GM21423 (cell line): ENCODE measurements around the gene HECTD1.
A peak's percentile ranks its signal among the peaks of the same experiment; 100 is the strongest.
"Not testable (repeated sequence)": the region's sequence is repeated elsewhere in the genome, so short reads cannot be mapped to it uniquely, and the experiment has no call there.

Experiments
- ATAC-seq: cut with Tn5 transposase; IDR thresholded peaks from one replicate; pipeline ENCODE4 v1.9.1; 2021; ENCODE audit warnings: mild to moderate bottlenecking, moderate library complexity; ENCODE audit not compliant: unreplicated experiment

Gene HECTD1

DNA sequence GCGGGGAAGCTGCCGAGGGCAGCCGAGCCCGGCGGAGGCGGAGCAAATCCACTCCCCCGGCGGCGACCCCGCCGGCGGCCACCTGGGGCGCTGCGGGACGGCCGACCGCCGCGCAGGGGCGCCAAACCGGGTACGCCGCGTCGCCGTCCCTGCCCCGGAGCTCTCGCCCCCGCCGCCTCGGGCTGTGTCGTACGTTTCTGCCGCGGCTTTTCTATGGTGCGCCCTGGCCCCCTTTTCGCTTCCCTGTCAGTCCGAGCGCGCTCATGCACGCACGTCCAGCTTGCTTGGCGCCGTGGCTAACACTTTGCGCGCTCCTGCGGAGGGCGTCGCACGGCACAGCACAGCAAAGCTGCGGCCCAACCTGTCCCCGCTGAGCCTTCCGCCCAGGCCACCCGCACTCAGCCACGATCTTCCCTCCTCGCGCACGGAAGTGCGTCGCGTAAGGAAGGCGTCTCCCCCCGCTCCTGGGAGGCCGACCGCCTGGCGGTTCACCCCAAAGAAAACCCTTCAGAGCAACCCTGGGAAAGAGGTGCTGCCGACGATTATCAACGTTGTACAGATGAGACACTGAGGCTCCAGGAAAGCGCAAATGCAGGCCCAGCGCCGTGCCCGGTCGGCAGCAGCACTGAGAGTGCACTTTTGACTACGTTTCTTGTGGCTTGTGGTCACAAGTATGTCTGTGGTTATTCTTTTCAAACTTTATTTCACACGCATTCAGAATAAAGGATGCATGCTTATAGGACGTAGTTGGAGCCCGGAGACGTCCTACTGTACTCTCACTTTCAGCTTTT lies at the start of gene HECTD1:
Gene HECTD1 (minus strand): TSS at position 39 of the 791 bp plus-strand sequence. CDS start 1,857 bp downstream, outside the sequence.
- ATAC-seq = peak; percentile 75

DNA sequence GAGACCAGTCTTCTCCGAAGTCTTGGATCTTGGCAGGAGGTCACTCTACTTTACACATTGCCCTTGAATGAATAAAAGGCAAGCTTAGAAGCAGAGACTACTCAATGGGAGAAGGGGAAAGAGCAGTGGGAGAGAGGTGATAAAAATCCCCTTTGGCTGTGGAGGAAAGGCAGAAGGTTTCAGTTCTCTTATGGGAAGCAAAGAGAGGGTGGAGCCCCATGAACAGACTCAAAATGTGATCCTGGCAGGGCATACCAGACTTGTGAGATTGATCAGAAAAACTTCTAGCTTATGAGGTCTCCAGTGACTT lies 49.6 kb upstream of the HECTD1 start:
- ATAC-seq = no peak

DNA sequence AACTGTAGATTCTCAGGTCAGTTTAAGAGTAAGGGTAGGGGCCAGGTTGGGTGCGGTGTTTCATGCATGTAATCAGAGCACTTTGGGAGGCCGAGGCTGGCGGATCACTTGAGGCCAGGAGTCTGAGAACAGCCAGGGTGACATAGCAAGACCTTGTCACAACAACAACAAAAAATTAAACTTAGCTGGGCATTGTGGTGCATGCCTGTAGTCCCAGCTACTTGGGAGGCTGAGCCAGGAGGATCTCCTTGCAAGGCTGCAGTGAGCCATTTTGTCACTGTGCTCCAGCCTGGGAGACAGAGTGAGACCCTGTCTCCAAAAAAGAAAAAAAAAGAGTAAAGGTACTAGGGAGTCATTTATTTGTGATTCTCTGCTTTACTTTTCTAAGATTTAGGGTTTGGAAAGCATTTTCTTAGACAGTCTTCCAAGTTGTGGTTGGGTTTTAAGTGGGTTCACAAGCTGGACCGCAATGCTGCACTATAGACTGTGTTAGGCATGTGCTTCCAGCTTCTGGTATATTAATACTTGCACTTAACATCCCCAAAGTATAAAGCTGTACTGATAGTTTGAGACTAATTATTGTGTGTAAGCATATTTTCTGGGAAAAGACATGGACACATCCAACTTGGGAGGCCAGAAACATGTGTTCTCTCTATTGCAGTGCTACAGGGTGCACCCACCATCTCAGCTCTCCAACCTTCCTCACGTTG lies 49.1 kb upstream of the HECTD1 start:
- ATAC-seq = no peak

DNA sequence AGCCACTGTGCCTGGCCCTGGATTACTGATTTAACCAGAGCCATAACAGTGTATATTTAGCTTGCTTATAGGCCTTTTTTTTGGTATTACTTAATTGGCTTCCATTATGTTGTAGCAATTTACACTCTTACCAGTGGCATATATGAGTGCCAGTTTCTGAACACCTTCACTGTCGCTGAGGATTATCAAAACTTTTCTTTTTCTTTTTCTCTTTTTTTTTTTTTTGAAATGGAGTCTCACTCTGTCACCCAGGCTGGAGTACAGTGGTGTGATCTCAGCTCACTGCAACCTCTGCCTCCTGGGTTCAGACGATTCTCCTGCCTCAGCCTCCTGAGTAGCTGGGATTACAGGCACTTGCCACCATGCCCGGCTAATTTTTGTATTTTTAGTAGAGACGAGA lies 48.3 kb upstream of the HECTD1 start:
- ATAC-seq = not testable (repeated sequence)

DNA sequence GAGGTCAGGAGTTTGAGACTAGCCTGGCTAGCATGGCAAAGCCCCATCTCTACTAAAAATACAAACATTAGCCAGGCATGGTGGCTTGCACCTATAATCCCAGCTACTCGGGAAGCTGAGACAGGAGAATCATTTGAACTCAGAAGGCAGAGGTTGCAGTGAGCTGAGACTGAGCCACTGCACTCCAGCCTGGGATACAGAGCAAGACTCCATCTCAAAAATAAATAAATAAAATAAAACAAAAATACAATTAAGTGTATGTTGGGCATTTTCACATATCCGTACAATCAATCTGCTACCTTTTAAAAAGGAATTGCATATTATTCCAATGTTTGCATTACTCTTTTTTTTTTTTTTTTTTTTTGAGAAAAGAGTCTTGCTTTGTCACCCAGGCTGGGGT lies 47.7 kb upstream of the HECTD1 start:
- ATAC-seq = no peak

DNA sequence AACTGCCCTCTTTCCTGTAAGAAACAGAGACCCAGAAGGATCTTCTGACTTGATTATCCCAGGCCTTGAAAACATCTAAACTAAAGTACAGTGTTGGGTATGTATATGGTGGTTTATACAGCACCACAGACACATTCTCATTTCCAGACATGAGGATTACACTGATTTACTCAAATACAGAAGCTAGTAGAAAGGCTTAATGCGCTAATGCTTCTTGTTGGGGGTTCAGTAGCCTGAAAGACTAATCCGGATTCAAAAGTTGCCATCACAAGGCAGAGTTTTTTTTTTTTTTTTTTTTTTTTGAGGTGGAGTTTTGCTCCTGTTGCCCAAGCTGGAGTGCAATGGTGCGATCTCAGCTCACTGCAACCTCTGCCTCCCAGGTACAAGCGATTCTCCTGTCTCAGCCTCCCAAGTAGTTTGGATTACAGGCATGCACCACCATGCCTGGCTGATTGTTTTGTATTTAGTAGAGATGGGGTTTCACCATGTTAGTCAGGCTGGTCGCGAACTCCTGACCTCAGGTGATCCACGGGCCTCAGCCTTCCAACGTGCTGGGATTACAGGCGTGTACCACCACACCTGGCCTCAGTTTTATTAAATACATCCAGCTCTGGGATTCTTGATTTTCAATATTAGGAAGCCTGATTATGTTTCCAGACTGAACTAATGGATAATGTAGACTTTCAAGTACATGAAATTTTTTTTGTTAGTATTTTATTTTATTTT lies 46.3 kb upstream of the HECTD1 start:
- ATAC-seq = no peak

DNA sequence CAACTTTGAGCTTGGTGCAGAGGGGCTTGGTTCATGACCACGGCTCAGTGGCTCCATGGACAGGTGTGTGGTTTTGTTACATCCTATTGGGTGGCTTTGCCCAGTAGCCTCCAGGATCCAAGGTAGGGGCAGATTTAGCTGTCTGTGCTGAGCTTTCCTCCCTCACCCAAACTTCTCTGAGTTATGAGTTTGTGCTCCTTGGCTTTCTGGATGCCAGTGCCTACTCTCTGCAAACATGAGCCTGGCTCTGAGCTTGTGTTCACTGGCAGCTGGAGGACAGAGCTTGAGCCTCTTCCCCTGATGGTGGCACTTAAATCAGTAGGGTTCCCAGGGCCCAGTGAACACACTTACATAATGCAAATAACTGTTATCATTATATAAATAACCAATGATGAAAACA lies 45.3 kb upstream of the HECTD1 start:
- no peak for ATAC-seq

DNA sequence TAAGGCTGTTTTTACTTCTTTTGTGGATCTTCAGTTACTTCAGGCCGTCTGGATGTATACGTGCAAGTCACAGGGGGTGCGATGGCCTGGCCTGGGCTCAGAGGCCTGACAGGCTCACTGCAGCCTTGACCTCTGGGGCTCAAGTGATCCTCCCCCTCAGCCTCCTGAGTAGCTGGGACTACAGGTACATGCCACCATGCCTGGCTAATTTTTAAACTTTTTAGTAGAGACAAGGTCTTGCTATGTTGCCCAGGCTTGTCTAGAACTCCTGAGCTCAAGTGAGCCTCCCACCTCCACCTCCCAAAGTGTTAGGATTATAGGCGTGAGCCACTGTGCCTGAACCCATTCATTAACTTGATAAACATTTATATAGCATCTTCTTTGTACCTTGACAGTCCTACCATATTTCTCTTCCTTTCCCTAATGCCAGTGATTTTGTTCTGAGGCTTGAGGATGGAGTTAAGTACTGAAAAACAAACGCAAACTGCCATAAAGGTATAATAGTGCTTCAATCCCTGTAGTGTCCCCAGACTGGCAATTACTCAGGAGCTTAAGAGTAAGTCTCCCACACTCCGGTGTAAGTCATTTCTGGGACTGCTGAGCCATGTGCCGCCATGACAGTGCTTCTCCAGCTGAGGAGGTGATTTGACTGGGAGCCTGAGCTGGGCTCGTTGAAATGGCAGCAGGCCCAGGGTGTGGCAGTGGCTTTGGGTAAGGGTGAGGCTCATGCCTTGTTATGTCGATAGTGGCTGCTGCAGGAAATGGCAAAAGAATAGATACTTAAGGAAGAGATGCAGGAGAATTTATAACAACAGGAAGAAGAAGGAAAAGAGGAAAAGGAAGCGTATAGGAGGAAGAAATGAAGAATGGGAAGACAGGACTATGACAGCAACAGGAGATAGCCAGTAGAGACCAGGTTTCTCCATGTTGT lies 43.7 kb upstream of the HECTD1 start:
- ATAC-seq = no peak

DNA sequence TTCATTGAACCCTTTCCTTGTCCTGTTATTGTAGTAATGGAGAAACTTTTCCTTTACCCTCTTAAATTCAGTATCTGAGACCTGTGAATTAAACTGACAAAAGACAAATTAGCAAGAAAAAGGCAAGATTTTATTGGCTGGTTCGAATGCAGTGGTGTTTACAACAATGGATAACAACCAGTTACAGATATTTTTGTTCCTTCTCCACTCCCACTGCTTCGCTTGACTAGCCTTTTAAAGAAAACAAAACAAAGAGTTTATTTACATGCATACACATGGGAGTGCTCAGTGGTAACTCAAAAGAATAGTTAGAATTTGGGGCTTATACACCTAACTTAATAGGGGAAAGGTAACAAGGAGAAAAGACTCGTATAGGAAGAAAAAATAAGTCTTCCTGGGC lies 37.0 kb upstream of the HECTD1 start:
- no peak for ATAC-seq

DNA sequence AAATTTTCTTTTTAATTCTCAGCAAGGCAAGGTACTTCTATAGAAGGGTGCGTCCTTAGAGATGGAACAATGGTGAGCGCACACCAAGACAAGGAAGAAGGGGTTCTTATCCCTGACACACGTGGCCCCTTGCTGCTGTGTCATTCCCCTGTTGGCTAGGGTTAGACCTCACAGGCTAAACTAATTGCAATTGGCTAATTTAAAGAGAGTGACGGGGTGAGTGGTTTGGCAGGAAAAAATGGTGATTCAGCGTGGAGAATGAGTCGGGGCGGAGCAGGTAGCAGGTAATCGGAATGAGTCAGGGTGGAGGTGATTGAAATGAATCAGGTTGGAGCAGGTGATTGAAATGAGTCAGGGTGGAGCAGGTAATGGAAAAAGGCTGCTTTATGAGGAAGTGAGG lies 36.3 kb upstream of the HECTD1 start:
- no peak for ATAC-seq

DNA sequence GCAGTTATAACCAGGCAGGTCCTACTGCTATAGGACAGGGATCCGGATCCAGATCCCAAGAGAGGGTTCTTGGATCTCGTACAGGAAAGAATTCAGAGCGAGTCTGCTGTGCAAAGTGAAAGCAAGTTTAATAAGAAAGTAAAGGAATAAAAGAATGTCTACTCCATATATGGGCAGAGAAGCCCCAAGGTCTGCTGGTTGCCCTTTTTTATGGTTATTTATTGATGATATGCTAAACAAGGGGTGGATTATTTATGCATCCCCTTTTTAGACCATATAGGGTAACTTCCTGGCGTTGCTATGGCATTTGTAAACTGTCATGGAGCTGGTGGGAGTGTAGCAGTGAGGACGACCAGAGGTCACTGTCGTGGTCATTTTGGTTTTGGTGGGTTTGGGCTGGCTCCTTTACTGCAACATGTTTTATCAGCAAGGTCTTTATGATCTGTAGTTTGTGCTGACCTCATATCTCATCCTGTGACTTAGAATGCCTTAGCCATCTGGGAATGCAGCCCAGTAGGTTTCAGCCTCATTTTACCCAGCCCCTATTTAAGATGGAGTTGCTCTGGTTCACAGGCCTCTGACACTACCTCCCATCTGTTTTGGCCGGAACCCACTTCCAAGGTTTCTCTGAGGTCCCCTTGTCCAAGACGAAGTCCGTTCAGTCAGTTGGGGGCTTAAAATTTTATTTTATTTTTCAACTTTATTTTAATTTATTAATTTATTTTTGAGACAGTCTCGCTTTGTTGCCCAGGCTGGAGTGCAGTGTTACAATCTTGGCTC lies 34.8 kb upstream of the HECTD1 start:
- not testable (repeated sequence) for ATAC-seq

DNA sequence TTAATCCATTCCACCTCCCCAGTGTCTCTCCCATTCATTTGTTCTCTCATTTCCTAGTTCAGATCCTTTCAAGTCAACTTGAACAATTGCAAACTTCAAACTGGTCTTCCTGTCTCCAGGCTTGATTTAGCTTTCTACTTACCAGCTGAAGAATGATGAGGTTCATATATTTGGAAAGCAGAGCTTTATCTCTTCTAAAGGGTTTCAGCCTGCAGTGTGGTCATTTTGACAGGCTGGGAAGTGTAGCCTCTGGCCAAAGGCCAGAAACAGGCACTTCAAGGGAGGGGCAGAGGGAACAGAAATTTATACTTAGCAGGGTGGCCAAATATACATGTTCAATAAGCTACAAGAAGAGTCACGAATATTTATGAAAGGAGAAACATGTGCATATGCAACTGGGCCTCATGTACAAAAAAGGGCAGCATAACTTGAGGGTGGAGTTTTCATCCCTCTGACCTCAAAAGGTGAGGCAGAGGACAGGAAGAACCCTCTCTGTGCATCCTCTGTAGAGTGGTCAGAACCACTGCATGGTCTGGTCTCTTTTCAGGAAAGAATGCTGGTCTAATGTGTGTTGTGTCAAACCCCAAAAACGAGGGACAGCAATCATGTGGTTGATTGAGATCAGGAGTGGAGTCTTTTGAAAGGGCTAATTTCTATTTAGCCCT lies 34.0 kb upstream of the HECTD1 start:
- no peak for ATAC-seq

DNA sequence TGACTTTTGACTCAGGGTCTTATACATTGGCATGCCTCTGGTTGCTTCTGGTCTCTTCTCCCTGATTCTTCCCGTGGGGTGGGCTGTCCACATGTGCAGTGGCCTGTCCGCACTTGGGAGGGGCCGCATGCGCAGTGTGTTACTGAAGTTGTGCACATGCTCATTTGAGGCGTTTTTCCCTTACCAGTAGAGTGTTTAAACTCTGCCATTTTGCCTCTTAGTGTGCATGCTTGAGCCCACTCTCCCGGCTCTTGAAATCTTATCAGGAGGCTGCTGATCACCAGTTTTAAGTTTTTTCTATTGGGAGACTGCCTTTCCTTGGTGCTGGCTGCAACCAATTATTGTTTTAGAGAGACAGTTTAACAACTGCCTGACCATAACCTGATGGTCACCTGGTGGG lies 32.1 kb upstream of the HECTD1 start:
- no peak for ATAC-seq

DNA sequence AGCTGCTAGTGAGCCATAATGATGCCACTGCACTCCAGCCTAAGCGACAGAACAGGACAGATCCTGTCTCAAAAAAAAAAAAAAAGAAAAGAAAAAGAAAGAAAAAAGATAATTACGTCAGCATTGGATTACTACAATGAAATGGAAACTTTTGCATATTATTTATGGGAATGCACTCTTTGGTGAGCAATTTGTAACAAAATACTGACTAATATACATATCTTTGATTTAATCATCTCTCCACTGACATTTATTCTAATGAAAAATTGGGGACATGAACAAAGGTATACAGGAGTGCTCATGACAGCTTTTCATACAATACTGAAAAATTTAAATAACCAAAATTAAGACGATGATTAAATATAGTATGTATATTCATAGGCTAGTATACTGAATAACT lies 27.9 kb upstream of the HECTD1 start:
- ATAC-seq = no peak

DNA sequence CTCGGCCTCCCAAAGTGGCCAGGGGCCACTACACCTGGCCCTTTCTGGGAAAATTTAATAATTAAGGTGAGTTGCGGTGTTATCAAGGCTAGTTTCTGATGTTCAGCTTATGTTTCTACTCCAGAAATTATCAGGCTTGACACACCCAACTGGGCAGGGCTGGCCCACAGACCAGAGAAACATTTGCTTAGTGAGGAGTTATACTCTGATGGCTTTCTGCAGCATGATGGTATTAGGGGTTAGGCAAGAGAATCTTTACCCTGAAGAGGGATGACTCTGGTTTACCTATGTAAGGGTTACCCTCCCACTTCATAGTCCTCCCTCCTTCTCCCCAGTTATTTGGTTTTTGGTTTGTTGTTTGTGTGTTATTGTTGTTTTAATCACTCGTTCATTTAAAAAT lies 24.5 kb upstream of the HECTD1 start:
- no peak for ATAC-seq

DNA sequence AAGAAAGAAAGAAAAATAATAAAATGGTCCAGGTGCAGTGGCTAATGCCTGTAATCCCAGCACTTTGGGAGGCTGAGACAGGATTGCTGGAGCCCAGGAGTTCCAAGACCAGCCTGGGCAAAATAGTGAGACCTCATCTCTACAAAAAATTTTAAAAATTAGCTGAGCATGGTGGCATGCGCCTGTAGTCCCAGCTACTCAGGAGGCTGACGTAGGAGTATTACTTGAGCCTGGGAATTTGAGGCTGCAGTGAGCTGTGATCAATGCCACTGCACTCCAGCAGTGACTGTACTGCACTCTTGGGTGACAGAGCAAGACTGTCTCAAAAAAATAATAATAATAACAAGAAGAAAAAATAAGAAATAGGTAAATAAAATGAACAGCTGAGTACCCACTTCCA lies 23.7 kb upstream of the HECTD1 start:
- not testable (repeated sequence) for ATAC-seq

DNA sequence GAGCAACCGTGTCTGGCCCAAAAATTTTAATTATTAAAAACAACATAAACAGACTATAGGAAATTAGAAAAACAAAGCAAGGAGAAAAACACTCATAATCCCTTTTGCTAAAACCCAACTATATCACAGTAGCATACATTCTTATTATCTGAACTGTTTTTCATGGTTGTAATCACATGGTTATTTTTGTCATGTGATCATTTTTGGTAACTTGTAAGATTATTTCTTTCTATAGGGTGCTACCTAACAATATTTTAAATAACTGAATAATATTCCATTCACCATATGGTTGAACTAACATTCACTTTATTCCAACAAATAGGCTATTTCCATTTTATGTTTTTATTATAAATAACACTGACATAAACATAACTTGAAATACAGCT lies 23.0 kb upstream of the HECTD1 start:
- no peak for ATAC-seq

DNA sequence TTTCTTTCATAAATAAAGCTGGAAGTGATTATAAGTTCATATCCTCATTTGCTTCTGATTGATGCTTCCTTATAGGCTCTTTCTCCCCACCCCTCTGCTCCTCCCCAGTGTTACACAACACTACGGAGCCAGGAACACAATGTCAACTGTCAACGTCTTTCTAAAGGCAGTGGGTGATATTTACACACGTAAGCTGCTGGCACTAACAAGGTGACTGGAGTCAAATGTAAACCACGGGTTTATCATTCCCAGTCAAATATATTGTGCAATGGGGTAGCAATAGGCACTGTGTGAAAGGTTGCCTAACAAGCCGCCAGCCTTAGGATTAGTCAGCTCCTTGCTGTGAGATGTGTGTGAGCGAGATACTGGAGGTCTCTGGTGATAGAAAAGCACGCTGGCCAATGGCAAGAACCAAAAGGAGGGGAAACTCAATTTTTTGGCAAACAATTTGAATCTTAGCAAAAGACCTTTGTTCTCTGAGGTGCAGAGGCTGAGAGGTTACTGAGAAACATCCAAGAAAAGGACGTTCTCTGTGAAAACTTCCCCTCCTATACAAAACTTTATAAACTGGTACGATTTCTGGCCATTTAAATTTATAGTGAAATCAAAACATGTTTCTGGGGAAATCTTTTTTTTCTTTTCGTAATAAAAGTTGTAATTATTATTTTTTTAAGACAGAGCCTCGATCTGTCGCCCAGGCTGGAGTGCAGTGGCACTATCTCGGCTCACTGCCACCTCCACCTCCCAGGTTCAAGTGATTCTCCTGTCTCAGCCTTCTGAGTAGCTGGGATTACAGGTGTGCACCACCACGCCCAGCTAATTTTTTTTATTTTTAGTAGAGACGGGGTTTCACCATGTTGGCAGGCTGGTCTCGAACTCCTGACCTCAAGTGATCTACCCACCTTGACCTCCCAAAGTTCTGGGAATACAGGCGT lies 22.3 kb upstream of the HECTD1 start:
- ATAC-seq = no peak

DNA sequence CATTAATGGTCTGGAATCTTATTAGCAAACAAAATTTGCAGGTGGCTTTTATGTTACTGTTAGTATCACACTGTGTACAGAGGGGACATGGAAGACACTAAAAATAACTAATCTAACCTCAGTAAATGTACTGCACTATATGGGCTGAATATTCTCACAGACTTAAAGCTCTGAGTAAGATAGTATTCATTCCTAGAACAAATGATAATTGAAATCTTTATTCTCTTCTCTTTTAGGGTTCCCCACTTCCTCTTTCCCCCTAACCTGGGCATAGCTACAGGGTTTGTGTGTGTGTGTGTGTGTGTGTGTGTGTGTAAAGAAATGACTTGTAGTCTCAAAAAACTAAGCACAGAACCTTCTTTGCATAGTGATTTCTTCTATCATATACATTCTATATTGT lies 21.4 kb upstream of the HECTD1 start:
- ATAC-seq = peak; percentile 88
